ENCODE data around the gene TTYH3.

- TF ChIP-seq, protein P1, sequence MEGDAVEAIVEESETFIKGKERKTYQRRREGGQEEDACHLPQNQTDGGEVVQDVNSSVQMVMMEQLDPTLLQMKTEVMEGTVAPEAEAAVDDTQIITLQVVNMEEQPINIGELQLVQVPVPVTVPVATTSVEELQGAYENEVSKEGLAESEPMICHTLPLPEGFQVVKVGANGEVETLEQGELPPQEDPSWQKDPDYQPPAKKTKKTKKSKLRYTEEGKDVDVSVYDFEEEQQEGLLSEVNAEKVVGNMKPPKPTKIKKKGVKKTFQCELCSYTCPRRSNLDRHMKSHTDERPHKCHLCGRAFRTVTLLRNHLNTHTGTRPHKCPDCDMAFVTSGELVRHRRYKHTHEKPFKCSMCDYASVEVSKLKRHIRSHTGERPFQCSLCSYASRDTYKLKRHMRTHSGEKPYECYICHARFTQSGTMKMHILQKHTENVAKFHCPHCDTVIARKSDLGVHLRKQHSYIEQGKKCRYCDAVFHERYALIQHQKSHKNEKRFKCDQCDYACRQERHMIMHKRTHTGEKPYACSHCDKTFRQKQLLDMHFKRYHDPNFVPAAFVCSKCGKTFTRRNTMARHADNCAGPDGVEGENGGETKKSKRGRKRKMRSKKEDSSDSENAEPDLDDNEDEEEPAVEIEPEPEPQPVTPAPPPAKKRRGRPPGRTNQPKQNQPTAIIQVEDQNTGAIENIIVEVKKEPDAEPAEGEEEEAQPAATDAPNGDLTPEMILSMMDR (conservative IDR thresholded peaks at IDR 0.05; ENCODE audit: low read length): no peak
- no peak for TF ChIP-seq EZH2phosphoT487 (IDR thresholded peaks at IDR 0.05; ENCODE audit: borderline replicate concordance, low read depth, low read length)
These were observed 76.9 kb downstream of the TTYH3 start for GRCh38 chr7:2708547-2709310.

Measured in OCI-LY7 (cell line).